GM21528 (cell line): Measurements from ENCODE around the gene TRPC4AP.
"Not testable (repeated sequence)": the region's sequence is repeated elsewhere in the genome, so short reads cannot be mapped to it uniquely, and the experiment has no call there.

Source experiments
- ATAC-seq: cut with Tn5 transposase; IDR thresholded peaks from one replicate; pipeline ENCODE4 v1.9.1; 2021; ENCODE audit warnings: mild to moderate bottlenecking, moderate library complexity; ENCODE audit not compliant: unreplicated experiment, low FRiP score

TRPC4AP gene, protein sequence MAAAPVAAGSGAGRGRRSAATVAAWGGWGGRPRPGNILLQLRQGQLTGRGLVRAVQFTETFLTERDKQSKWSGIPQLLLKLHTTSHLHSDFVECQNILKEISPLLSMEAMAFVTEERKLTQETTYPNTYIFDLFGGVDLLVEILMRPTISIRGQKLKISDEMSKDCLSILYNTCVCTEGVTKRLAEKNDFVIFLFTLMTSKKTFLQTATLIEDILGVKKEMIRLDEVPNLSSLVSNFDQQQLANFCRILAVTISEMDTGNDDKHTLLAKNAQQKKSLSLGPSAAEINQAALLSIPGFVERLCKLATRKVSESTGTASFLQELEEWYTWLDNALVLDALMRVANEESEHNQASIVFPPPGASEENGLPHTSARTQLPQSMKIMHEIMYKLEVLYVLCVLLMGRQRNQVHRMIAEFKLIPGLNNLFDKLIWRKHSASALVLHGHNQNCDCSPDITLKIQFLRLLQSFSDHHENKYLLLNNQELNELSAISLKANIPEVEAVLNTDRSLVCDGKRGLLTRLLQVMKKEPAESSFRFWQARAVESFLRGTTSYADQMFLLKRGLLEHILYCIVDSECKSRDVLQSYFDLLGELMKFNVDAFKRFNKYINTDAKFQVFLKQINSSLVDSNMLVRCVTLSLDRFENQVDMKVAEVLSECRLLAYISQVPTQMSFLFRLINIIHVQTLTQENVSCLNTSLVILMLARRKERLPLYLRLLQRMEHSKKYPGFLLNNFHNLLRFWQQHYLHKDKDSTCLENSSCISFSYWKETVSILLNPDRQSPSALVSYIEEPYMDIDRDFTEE

DNA sequence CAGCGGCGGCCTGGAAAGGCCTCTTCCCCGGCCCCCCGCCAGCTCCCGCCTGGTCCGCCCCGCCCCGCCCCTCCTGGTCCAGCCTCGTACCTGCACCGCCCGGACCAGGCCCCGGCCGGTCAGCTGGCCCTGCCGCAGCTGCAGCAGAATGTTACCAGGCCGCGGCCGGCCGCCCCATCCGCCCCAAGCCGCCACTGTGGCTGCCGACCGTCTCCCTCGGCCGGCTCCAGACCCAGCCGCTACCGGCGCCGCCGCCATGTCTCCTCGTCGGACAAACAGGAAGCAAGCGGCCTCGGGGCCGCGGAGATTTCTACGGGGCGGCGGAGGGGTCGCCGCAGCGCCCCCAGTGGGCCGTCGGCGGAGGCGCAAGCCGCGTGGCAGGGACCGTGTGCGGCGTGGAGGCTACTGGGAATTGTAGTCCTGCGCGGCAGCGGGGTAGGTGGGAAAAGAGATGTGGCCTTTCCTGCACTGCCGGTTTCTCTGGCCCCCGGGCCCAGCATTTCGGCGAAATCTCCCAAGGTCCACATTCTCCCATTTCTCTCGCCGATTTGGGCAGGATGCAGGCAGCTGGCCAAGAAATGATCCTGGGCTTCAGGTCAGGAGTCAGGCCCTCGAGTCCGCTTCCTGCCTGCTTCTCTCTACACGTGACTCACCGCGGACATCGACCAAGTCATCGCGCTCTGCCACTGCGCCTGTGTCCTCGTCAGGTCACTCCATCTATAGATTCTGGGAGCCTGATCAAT is at the start of gene TRPC4AP:
Gene TRPC4AP (minus strand): TSS at position 284 of the 743 bp plus-strand sequence. CDS start 26 bp downstream, at position 258.
- peak; percentile 93 for ATAC-seq

DNA sequence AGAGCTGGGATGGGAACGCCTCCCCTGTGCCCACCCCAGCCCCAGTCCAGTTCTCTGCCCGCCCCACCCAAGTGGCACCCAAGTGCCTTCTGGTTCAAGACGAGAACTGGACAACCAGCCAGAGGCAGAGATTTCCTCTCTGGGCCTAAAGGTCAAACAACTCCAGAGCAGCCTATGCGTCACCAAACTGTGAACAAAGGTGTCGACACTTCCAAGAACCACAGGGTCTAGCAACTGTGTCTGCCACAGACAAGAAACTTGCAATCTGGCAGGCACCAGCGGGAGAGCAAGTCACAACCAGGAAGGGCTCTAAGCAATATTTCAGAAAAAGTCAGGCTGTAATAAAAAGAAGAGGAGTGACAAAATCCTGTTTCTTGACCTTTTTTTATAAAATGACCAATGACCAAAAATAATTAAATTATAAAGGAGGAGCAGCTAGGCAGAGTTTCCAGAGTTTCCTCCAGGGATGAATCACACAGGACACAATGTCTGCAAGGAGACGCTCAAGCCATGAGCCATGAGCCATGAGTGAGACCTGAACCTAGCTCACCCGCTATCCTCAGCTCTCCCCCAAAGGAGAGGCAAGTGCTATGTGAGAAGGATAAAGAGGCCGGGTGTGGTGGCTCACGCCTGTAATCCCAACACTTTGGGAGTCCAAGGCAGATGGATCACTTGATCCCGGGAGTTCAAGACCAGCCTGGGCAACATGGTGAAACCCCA is 43.4 kb upstream of the TRPC4AP start:
- no peak for ATAC-seq

- no peak for ATAC-seq
Measured at GRCh38 chr20:35134880-35135279, 42.3 kb upstream of the TRPC4AP start.

DNA sequence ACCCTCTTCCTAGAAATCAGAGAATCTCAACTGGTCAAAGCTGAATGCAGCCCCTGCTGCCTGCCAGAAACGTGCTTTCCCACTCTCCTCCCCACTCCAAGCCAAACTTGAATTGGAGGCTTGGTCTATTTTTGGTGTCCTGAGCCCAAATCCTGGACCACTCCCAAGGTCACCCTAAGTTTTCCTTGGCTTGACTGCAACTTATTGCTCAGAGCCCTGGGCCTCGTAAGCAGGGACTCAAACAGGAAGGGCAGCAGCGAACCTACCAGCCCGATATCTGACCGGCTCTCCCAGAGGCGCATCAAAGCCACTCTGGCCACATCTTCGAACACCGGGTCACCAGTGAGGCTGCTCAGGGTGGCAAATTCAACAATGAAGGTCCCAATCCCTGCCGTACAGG is 41.9 kb upstream of the TRPC4AP start:
- no peak for ATAC-seq

DNA sequence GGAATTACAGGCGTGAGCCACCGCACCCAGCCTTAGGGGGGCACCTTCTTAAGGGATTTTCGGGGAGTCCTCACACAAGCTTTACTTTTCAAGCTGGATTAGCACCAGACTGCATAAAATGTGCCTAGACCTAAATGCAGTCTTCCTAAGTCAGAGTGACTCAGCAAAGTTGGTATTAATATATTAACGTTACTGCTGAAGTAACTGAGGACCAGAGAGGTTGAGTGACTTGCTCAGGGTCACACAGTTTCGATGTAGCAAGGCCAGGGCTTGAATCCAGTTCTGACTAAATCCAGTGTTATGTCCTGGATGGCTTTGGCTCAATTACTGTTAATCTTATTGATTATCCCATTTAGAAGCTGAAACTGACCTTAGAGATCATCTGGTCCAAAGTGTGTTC is 41.1 kb upstream of the TRPC4AP start:
- ATAC-seq: no peak

DNA sequence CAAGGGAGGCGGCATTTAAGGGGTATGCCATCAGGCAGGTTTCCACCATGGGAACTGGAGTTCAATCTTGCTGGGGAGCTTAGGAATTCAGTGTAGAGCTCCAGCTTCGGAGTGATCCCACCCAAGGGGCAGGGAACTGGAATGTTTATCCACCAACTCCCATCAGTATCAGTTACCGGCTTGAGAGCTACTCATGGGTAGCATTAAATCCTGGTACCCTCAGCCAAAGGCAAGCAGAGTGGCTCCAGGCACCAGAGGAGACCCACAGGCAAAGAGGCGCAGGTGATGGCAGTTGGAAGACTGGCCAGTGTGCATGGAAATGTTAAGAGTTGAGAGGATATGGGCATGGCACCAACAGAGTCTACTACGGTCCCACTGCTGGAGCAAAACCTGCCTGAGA is 40.4 kb upstream of the TRPC4AP start:
- ATAC-seq: no peak

- no peak for ATAC-seq
Measured at GRCh38 chr20:35131934-35132333, 39.3 kb upstream of the TRPC4AP start.

GRCh38 chr20:35129647-35130069 is 37.1 kb upstream of the TRPC4AP start:
- no peak for ATAC-seq

DNA sequence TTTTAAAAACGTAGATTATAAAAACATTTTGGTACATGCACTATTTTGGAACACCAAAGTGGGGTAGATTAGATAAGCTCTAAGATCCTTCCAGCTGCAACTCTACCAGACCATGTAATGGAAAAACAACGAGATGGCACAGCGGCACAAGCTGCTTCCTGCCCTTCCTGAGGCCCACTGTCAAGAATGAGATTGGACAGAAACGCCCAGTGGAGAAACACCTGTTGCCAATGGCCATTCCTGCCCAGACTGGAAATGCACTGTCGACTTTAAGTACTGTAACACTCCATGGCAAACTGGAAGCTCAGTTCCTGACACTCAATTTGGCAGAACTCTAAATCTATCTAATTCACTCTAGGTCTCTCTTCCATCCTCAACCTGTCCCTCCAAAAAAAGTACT is 33.1 kb upstream of the TRPC4AP start:
- ATAC-seq: no peak

- no peak for ATAC-seq
Measured at GRCh38 chr20:35122756-35123405, 30.3 kb upstream of the TRPC4AP start.

DNA sequence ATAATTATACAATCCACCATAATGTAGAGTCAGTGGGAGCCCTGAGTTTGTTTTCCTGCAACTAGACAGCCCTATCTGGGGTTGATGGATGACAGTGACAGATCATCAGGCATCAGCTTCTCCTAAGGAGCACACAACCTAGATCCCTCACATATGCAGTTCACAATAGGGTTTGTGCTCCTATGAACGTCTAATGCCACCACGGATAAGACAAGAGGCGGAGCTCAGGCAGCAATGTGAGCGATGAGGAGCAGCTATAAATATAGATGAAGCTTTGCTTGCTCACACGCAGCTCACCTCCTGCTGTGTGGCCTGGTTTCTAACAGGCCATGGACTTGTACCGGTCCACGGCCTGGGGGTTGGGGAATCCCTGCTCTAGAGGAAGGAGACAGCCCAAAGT is 28.6 kb upstream of the TRPC4AP start:
- no peak for ATAC-seq

GRCh38 chr20:35120012-35120701 is 27.6 kb upstream of the TRPC4AP start:
- no peak for ATAC-seq

GRCh38 chr20:35117629-35118028 is 25.0 kb upstream of the TRPC4AP start:
- no peak for ATAC-seq

- ATAC-seq: no peak
Measured at GRCh38 chr20:35117196-35117595, 24.6 kb upstream of the TRPC4AP start.

GRCh38 chr20:35116258-35116657 is 23.7 kb upstream of the TRPC4AP start:
- no peak for ATAC-seq

GRCh38 chr20:35115606-35116005 is 23.0 kb upstream of the TRPC4AP start:
- ATAC-seq: no peak

DNA sequence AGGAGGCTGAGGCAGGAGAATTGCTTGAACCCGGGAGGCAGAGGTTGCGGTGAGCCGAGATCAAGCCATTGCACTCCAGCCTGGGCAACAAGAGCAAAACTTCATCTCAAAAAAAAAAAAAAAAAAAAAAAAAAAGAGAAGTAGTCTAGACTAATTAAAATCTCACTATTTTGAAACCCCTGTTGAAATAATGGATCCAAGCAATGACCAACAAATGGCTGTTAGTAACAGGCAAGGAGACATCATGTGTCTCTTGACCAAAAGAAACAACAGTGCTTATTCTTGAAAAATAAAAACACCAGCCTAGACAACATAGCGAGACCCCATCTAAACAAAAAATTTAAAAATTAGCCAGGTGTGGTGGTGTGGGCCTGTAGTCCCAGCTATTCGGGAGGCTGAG is 19.7 kb upstream of the TRPC4AP start:
- ATAC-seq: not testable (repeated sequence)

DNA sequence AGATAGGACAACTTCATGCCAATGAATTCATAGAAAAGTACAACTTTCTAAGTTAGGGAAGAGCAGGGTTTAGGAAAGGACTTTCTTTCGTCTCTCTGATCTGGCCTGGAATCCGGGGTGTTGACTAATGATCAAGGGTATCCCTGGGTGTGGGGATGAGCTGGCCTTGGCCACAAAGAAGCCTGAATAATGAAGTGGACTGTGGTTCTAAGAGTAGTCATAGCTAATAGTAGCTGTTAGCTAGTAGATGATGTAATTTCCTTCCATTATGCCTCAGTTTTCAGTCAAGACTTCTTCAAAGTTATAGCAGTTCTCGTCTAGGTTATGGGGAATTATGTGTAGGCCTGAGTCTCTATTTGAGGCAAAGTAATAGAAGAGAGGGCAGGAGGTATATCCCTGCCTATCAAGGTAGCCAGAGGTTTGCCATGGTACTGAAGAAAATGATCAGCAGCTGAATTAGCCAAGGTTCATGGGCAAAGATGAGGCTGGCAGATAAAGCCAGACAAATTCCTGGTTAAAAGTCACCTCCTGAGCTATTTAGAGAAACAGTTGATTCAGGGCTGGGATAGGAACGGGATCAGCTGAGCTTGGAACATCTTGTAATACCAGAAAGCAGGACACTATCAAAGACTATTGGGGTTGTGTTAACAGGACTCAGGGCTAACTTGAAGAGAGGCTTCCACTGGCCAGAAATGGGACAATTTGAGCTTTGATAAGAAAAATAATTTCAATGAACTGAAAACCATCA is 18.7 kb upstream of the TRPC4AP start:
- no peak for ATAC-seq

GRCh38 chr20:35108921-35109320 is 16.3 kb upstream of the TRPC4AP start:
- ATAC-seq: no peak
